Peyer's patch (tissue), 4 donors: ENCODE measurements around the gene EMP1. TPM values are rescaled to one million over a fixed set of nuclear protein-coding genes. Genes with fewer than 3 reads are reported as not detected.
"Not testable (repeated sequence)": the region's sequence is repeated elsewhere in the genome, so short reads cannot be mapped to it uniquely, and the experiment has no call there.

Source experiments
- DNase-seq, 3 donors: peaks; one replicate each; pipeline ENCODE4 v3.0.0-alpha.2; 2017 to 2019
- H3K27ac ChIP-seq, 4 donors: fragments of 200-600 bp; sonication (generic); one replicate each; pipeline ENCODE4 v1.5.1; 2016 to 2019
- H3K27me3 ChIP-seq, 2 donors: fragments of 200-600 bp; sonication (generic); one replicate each; pipeline ENCODE4 v1.5.1; 2019
- H3K36me3 ChIP-seq, 3 donors: fragments of 200-600 bp; sonication (generic); one replicate each; pipeline ENCODE4 v1.5.1; 2016 to 2019
- H3K4me1 ChIP-seq, 4 donors: fragments of 200-600 bp; sonication (generic); one replicate each; pipeline ENCODE4 v1.5.1; 2016 to 2019
- H3K4me3 ChIP-seq, 4 donors: fragments of 200-600 bp; sonication (generic); 1 replicate in 3 of 4; 2 replicates in 1 of 4; pipeline ENCODE4 v1.5.1; 2016 to 2019; ENCODE audit warnings: mild to moderate bottlenecking in 1 of 4
- H3K9me3 ChIP-seq, 4 donors: fragments of 200-600 bp; sonication (generic); one replicate each; pipeline ENCODE4 v1.5.1; 2016 to 2019; ENCODE audit warnings: mild to moderate bottlenecking in 1 of 4
- CTCF ChIP-seq, 6 experiments: fragments of 450-650 bp in 4 of 6; fragments of 200-600 bp in 2 of 6; sonication (generic) in 1 of 6; IDR thresholded peaks; one replicate each; pipeline ENCODE4 v1.5.1; 2017 to 2019; ENCODE audit warnings: antibody characterized with exemption in 6 of 6, mild to moderate bottlenecking in 3 of 6, moderate library complexity in 1 of 6
- POLR2A ChIP-seq, 2 donors: fragments of 450-650 bp; IDR thresholded peaks; one replicate each; pipeline ENCODE4 v1.5.1; 2017; ENCODE audit warnings: antibody characterized with exemption in 2 of 2, mild to moderate bottlenecking in 2 of 2, moderate library complexity in 2 of 2
- total RNA-seq, 4 donors: library from RNA; depleted of rRNA; stranded (reverse); fragments of >200 nt; gene quantifications; one replicate each; pipeline ENCODE4 v1.1.0, GENCODE V29; 2016

The EMP1 gene
- total RNA-seq, 4 donors from 2014 or later = 37.1 to 110 (median 87.3) TPM

DNA sequence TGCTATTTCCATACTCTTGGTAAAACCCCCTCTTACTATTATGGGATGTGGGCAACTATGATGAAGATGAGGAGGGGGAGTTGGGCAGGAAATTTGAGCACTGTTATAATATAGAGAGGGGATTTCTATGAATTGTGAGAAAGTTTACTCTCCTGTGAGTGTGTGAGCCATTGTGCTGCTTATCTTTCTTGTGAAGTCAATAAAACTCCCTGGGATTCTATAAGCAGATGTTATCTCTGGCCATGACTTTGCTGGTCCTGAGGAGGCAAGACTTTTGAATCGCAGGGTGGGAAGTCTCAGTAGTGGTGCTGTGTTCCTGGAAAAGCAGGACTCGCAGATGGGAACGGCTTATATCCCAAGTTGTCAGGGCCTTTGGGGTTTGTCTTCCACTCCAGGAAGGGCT, 62.2 kb downstream of the EMP1 start:
- H3K4me3 ChIP-seq = no peak overlapping the region
- no peak for TF ChIP-seq POLR2A (IDR thresholded peaks at IDR 0.05)
- TF ChIP-seq CTCF (IDR thresholded peaks at IDR 0.05) = no peak
- peaks cover 0 to 5% (median 0%) of the 10 kb centered on the region in 4 donors for H3K4me1 ChIP-seq
- H3K36me3 ChIP-seq = no peaks in the 10 kb centered on the region
- DNase-seq = no peak
- H3K27me3 ChIP-seq = no peaks in the 10 kb centered on the region
- no peaks in the 10 kb centered on the region for H3K9me3 ChIP-seq
- H3K27ac ChIP-seq = no peak overlapping the region

DNA sequence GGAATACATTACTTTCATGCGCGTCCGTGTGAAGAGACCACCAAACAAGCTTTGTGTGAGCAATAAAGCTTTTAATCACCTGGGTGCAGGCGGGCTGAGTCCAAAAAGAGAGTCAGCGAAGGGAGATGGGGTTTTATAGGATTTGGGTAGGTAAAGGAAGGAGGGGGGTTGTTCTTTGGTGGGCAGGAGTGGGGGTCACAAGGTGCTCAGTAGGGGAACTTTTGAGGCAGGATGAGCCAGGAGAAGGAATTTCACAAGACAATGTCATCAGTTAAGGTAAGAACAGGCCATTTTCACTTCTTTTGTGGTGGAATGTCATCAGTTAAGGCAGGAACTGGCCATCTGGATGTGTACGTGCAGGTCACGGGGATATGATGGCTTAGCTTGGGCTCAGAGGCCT, 63.1 kb downstream of the EMP1 start:
- H3K9me3 ChIP-seq, H3K27me3 ChIP-seq, H3K27ac ChIP-seq, H3K4me1 ChIP-seq, DNase-seq, H3K36me3 ChIP-seq, H3K4me3 ChIP-seq: not testable (repeated sequence)

DNA sequence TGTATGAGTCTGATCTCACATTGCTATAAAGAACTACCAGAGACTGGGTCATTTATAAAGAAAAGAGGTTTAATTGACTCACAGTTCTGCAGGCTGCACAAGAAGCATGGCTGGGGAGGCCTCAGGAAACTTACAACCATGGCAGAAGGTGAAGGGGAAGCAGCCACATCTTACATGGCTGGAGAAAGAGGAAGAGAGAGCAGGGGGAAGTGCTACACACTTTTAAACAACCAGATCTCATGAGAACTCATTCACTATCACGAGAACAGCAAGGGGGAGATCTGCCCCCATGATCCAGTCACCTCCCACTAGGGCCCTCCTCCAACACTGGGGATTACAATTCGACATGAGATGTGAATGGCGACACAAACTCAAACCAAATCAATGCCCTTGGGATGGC, 71.3 kb downstream of the EMP1 start:
- not testable (repeated sequence) for DNase-seq, H3K36me3 ChIP-seq, H3K4me1 ChIP-seq, H3K4me3 ChIP-seq, H3K9me3 ChIP-seq, H3K27ac ChIP-seq, H3K27me3 ChIP-seq

GRCh38 chr12:13268581-13268980, 72.1 kb downstream of the EMP1 start:
- no peaks in the 10 kb centered on the region for H3K27me3 ChIP-seq
- no peak overlapping the region for H3K4me3 ChIP-seq
- no peak overlapping the region for H3K27ac ChIP-seq
- DNase-seq = no peak
- no peaks in the 10 kb centered on the region for H3K36me3 ChIP-seq
- H3K9me3 ChIP-seq = no peaks in the 10 kb centered on the region
- TF ChIP-seq CTCF (IDR thresholded peaks at IDR 0.05) (no peak), POLR2A (IDR thresholded peaks at IDR 0.05) (no peak)
- H3K4me1 ChIP-seq = no peaks in the 10 kb centered on the region

Other genes starting within 250 kb of the EMP1 start
- 1 to 10 TPM in 1 of 4 donors, not detected in 3; 1.3 TPM for gene GPRC5D, start 244.6 kb upstream of the EMP1 start, total RNA-seq
- 100 to 1,000 TPM in 3 of 4 donors, 10 to 100 TPM in 1; 68.5 to 196 (median 184) TPM for gene HEBP1, start 196.5 kb upstream of the EMP1 start, total RNA-seq
- 1 to 10 TPM; 6.5 to 9.1 (median 7.2) TPM for gene FAM234B, start 152.3 kb upstream of the EMP1 start, total RNA-seq
- 1 to 10 TPM in 1 of 4 donors, not detected in 3; 1.1 TPM for gene GSG1, start 93.1 kb upstream of the EMP1 start, total RNA-seq